SK-N-MC (cell line): Measurements from ENCODE around the gene COL6A1.

Experiments used
- EZH2 ChIP-seq: fragments of 200-600 bp; sonication (generic); IDR thresholded peaks from one replicate; pipeline ENCODE4 v1.6.1; 2017; ENCODE audit warnings: antibody characterized with exemption
- FOXP2 ChIP-seq: optimal IDR thresholded peaks from 2 replicates; pipeline ENCODE3; 2011; ENCODE audit warnings: mild to moderate bottlenecking, moderate library complexity; ENCODE audit not compliant: insufficient read depth; ENCODE audit errors: extremely low read length, control extremely low read depth
- POLR2AphosphoS5 ChIP-seq: IDR thresholded peaks from 2 replicates; pipeline ENCODE4 v1.6.1; 2012; ENCODE audit warnings: mild to moderate bottlenecking, low read depth, low read length, borderline replicate concordance

GRCh38 chr21:45945066-45945867 lies 36.3 kb upstream of the COL6A1 start:
- TF ChIP-seq EZH2 (no peak), POLR2AphosphoS5 (no peak), FOXP2 (no peak)
